Endothelial cell of umbilical vein (primary cell): ENCODE measurements around the gene HEXIM1. TPM values are rescaled to one million over a fixed set of nuclear protein-coding genes. Genes with fewer than 3 reads are reported as not detected.

Experiments used
- BruUV-seq: library from RNA; stranded (reverse); fragments of 400-500 nt; replicated peaks from 2 replicates; lab custom pipeline; 2021; lab: Mats Ljungman, UMichigan
- CTCF ChIA-PET: fragments of 300-600, 350-600 bp; sonication (Branson Sonifier 250); formaldehyde crosslinking; loops from one replicate; lab custom pipeline; 2021; ENCODE audit warnings: antibody characterized with exemption, inconsistent platforms; lab: Charles Lee
- POLR2A ChIA-PET: fragments of 300-600, 350-600 bp; sonication (Branson Sonifier 250); formaldehyde crosslinking; loops from one replicate; lab custom pipeline; 2021; ENCODE audit warnings: antibody characterized with exemption, inconsistent platforms; lab: Charles Lee
- DNase-seq: peaks from one replicate; pipeline ENCODE4 v3.0.0-alpha.2; 2011; ENCODE audit warnings: low read depth, low spot score
- FAIRE-seq: peaks from 2 replicates; lab custom pipeline; 2011; peaks lifted over from hg19 to GRCh38; lab: Jason Lieb, UNC
- H2AFZ ChIP-seq: 2 replicates; pipeline ENCODE4 v1.6.0; 2012; ENCODE audit warnings: low read depth, low read length, control low read depth, inconsistent platforms
- H3K27ac ChIP-seq: 2 replicates; pipeline ENCODE4 v1.5.1; 2011; ENCODE audit warnings: low read depth, mild to moderate bottlenecking, control low read depth, low read length, moderate library complexity; ENCODE audit not compliant: insufficient read depth
- H3K27me3 ChIP-seq, 2 experiments: 2 replicates each; pipeline versions ENCODE4 v1.6.0 to v1.6.1; 2011; ENCODE audit warnings: low read length in 2 of 2, mixed read lengths in 1 of 2; ENCODE audit not compliant: control insufficient read depth in 2 of 2, insufficient read depth in 2 of 2
- H3K36me3 ChIP-seq, 2 experiments: 2 replicates in 1 of 2; 3 replicates in 1 of 2; pipeline ENCODE4 v1.5.1; 2011; ENCODE audit warnings: low read length in 2 of 2, mild to moderate bottlenecking in 1 of 2, moderate library complexity in 1 of 2; ENCODE audit not compliant: control insufficient read depth in 2 of 2, insufficient read depth in 2 of 2; ENCODE audit errors: extremely low read depth in 1 of 2
- H3K4me1 ChIP-seq: 3 replicates; pipeline ENCODE4 v1.5.1; 2011; ENCODE audit warnings: mild to moderate bottlenecking, low read length; ENCODE audit not compliant: control insufficient read depth, insufficient read depth; ENCODE audit errors: extremely low read depth
- H3K4me2 ChIP-seq: 2 replicates; pipeline ENCODE4 v1.6.1; 2011; ENCODE audit warnings: low read length, control low read depth, mixed read lengths; ENCODE audit not compliant: insufficient read depth
- H3K4me3 ChIP-seq, 3 experiments: fragments of 200-600 bp in 1 of 3; sonication (generic), shearing (Covaris generic) in 1 of 3; replicated peaks in 1 of 3; 2 replicates each; pipeline ENCODE4 v1.5.1; 2011 to 2016; ENCODE audit warnings: control low read depth in 3 of 3, low read length in 3 of 3, mild to moderate bottlenecking in 2 of 3, inconsistent platforms in 1 of 3, low read depth in 1 of 3, moderate library complexity in 1 of 3; ENCODE audit not compliant: insufficient read depth in 1 of 3
- H3K79me2 ChIP-seq: 2 replicates; pipeline ENCODE4 v1.6.0; 2012; ENCODE audit warnings: low read length, inconsistent platforms; ENCODE audit not compliant: control insufficient read depth, insufficient read depth
- H3K9ac ChIP-seq: replicated peaks from 2 replicates; pipeline ENCODE3; 2011; ENCODE audit warnings: low read length, control low read depth; ENCODE audit not compliant: insufficient read depth; ENCODE audit errors: extremely low read depth
- H3K9me1 ChIP-seq: replicated peaks from 3 replicates; pipeline ENCODE4 v1.6.0; 2011; ENCODE audit warnings: mild to moderate bottlenecking, low read length; ENCODE audit not compliant: control insufficient read depth, insufficient read depth; ENCODE audit errors: extremely low read depth
- H3K9me3 ChIP-seq: replicated peaks from 2 replicates; pipeline ENCODE4 v1.5.1; 2012; ENCODE audit warnings: low read length, inconsistent platforms; ENCODE audit not compliant: control insufficient read depth, insufficient read depth
- H4K20me1 ChIP-seq: replicated peaks from 2 replicates; pipeline ENCODE3; 2011; ENCODE audit warnings: mild to moderate bottlenecking, low read length; ENCODE audit not compliant: control insufficient read depth, insufficient read depth; ENCODE audit errors: extremely low read depth
- FOS ChIP-seq: IDR thresholded peaks from 2 replicates; pipeline ENCODE4 v1.6.1; 2011; ENCODE audit warnings: mild to moderate bottlenecking, low read length, moderate library complexity, borderline replicate concordance; ENCODE audit not compliant: insufficient read depth
- GATA2 ChIP-seq: IDR thresholded peaks from 2 replicates; pipeline ENCODE4 v1.7.0; 2011; ENCODE audit warnings: low read depth, mild to moderate bottlenecking, moderate library complexity, mixed read lengths, low read length; ENCODE audit not compliant: insufficient read length, insufficient read depth
- MYC ChIP-seq: IDR thresholded peaks from one replicate; pipeline ENCODE4 v1.6.1; 2011; ENCODE audit warnings: mild to moderate bottlenecking, low read depth, low read length
- POLR2A ChIP-seq: IDR thresholded peaks from 2 replicates; pipeline ENCODE4 v1.6.1; 2012; ENCODE audit warnings: low read depth, mild to moderate bottlenecking, control low read depth, low read length
- POLR2AphosphoS5 ChIP-seq: IDR thresholded peaks from 2 replicates; pipeline ENCODE4 v1.6.1; 2012; ENCODE audit warnings: low read depth, mild to moderate bottlenecking, control low read depth, low read length, moderate library complexity; ENCODE audit not compliant: insufficient read depth
- dilution Hi-C: fragments of 300-500 bp; cut with MboI; formaldehyde crosslinking; loops from one replicate; pipeline ENCODE4 v1.15.0; 2019; ENCODE audit warnings: low sequenced_read_pairs; ENCODE audit not compliant: extremely low pct_ligation_motif_present
- intact Hi-C: fragments of 100-400 bp; cut with micrococcal nuclease; formaldehyde crosslinking; loops from one replicate; pipeline ENCODE4 v1.10.0; 2022
- polyA plus RNA-seq, 4 experiments: library from polyadenylated mRNA; depleted of rRNA in 3 of 4; stranded (reverse) in 3 of 4; unstranded in 1 of 4; fragments of >200 nt; gene quantifications; 2 replicates each; pipeline versions ENCODE4 v1.2.1 to v1.2.3, GENCODE V29; 2011 to 2012; ENCODE audit warnings: missing spikeins in 1 of 4
- total RNA-seq: library from RNA; stranded (reverse); gene quantifications from 2 replicates; pipeline ENCODE4 v1.2.3, GENCODE V29; 2021
- TF ChIP-seq, protein P1 (sequence below): IDR thresholded peaks from 2 replicates; pipeline ENCODE4 v1.6.1; 2011; ENCODE audit not compliant: insufficient read depth, insufficient read length
- TF ChIP-seq, protein P2 (sequence below), 2 donors: IDR thresholded peaks; 1 replicate in 1 of 2; 2 replicates in 1 of 2; pipeline ENCODE4 v1.5.1; 2011; ENCODE audit warnings: low read length in 2 of 2, mild to moderate bottlenecking in 2 of 2, moderate library complexity in 2 of 2, control low read depth in 1 of 2, inconsistent platforms in 1 of 2, low read depth in 1 of 2; ENCODE audit not compliant: insufficient read depth in 1 of 2; ENCODE audit errors: extremely low read depth in 1 of 2

HEXIM1 gene
- total and polyA plus RNA-seq, 2 donors (not counting 3 experiments of a cell fraction or from before 2014, with no cell fraction given) = 7.0 to 20.0 TPM

DNA sequence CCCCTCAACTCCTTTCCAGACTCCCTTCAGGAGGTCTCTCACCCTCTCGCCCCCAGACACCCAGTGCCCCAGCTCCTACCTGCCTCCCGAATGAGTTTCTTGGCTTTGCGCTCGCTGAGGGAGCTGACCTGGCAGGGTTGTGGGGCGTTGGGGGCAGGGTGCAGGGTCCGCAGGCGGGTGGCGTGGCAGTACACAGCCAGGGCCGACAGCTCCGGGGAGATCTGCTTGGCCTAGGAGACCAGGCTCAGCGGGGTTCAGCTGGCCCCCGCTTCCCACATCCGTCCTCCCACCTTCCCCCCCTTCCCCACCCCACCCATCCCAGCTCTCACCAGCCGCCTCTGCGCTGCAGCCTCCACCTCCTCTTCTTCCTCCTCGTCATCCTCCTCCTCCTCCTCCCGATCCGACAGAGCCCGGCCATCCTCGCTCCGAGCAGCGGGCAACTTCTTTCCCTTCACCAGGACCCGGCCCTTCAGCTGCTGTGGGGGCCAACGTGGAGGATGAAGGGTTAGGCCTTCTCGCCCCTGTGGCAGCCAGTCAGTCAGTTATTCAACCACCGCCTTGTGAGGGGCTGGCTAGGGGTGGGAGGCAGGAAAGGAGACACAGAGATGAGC is 33.2 kb upstream of the HEXIM1 start:
- dilution Hi-C loops (no loop called here), intact Hi-C loops (no loop called here)
- Histone ChIP-seq H3K4me1 (no peaks in the 10 kb centered on the region), H3K79me2 (no peaks in the 10 kb centered on the region), H2AFZ (no peak overlapping the region), H3K4me2 (no peak overlapping the region), H3K27me3 (no peaks in the 10 kb centered on the region), H3K9me1 (no peaks in the 10 kb centered on the region), H3K9ac (no peak overlapping the region), H3K27ac (no peak overlapping the region), H4K20me1 (no peaks in the 10 kb centered on the region), H3K36me3 (peaks cover 0 to 2% of the 10 kb centered on the region in 2 experiments), H3K9me3 (no peaks in the 10 kb centered on the region), H3K4me3 (no peak overlapping the region)
- POLR2A ChIA-PET = no interaction called here
- TF ChIP-seq GATA2 (no peak), POLR2AphosphoS5 (no peak), FOS (no peak), MYC (no peak), POLR2A (no peak)
- TF ChIP-seq, protein P1, sequence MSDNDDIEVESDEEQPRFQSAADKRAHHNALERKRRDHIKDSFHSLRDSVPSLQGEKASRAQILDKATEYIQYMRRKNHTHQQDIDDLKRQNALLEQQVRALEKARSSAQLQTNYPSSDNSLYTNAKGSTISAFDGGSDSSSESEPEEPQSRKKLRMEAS = no peak
- TF ChIP-seq, protein P2, sequence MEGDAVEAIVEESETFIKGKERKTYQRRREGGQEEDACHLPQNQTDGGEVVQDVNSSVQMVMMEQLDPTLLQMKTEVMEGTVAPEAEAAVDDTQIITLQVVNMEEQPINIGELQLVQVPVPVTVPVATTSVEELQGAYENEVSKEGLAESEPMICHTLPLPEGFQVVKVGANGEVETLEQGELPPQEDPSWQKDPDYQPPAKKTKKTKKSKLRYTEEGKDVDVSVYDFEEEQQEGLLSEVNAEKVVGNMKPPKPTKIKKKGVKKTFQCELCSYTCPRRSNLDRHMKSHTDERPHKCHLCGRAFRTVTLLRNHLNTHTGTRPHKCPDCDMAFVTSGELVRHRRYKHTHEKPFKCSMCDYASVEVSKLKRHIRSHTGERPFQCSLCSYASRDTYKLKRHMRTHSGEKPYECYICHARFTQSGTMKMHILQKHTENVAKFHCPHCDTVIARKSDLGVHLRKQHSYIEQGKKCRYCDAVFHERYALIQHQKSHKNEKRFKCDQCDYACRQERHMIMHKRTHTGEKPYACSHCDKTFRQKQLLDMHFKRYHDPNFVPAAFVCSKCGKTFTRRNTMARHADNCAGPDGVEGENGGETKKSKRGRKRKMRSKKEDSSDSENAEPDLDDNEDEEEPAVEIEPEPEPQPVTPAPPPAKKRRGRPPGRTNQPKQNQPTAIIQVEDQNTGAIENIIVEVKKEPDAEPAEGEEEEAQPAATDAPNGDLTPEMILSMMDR (IDR thresholded peaks at IDR 0.05; ENCODE audit: extremely low read depth in 1 of 2, insufficient read depth in 1 of 2, low read depth in 1 of 2, low read length in 2 of 2) = no peak
- FAIRE-seq (no peak), DNase-seq (no peak)
- BruUV-seq = no TSS peak
- CTCF ChIA-PET = interaction anchor here (6.9 kb wide), 1 partner anchor 20 kb away, joined by 34 read pairs; the partner anchor contains the start of gene ACBD4
